SH-SY5Y (cell line): Measurements from ENCODE around the gene ZBED4.

Experiments
- GATA2 ChIP-seq: IDR thresholded peaks from 2 replicates; pipeline ENCODE4 v1.6.1; 2011; ENCODE audit warnings: mild to moderate bottlenecking, low read depth, low read length
- GATA3 ChIP-seq: IDR thresholded peaks from 2 replicates; pipeline ENCODE4 v1.6.1; 2011; ENCODE audit warnings: low read depth, mild to moderate bottlenecking, low read length, moderate library complexity

DNA sequence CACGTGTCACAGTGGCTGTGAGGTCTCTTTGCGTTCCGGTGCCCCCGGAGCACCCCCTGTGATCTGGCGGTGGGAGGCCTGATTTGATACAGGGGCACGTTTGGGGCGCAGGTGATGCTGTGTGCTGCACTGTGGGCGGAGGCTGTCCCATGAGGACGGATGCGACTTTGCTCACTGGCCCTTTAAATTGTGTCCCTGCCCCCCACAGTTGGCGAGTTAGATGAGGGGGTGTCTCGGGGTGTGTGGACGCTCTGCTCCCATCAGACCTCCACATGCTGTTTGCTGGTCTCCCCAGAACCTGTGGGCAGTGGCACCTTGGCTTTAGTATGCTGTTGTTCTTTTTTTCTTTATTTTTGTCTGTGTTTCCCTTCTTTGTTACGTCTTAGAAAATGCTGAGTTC is 5.2 kb downstream of the ZBED4 start:
- no peak for TF ChIP-seq GATA2
- no peak for TF ChIP-seq GATA3
